ENCODE results near the gene FAU.
"Not testable (repeated sequence)": the region's sequence is repeated elsewhere in the genome, so short reads cannot be mapped to it uniquely, and the experiment has no call there.

FAU gene

GRCh38 chr11:65131417-65131776 lies 9.5 kb upstream of the FAU start:
- Mint-ChIP-seq H3K4me1 (peaks cover 49% of the 10 kb centered on the region), H3K4me3 (no peak overlapping the region), H3K27ac (peak overlapping the region; percentile 43), H3K36me3 (peaks cover 99% of the 10 kb centered on the region), H3K9me3 (no peaks in the 10 kb centered on the region)
- ATAC-seq = no peak
- DNase-seq (ENCODE audit: low spot score in 2 of 2) = no peak

- peaks cover 99% of the 10 kb centered on the region for H3K36me3 Mint-ChIP-seq
- no peaks in the 10 kb centered on the region for H3K9me3 Mint-ChIP-seq
- H3K27ac Mint-ChIP-seq = peak overlapping the region; percentile 43
- peaks cover 43% of the 10 kb centered on the region for H3K4me1 Mint-ChIP-seq
- no peak overlapping the region for H3K4me3 Mint-ChIP-seq
- ATAC-seq = no peak
- DNase-seq (ENCODE audit: low spot score in 2 of 2) = no peak
Measured at GRCh38 chr11:65130631-65131416, 8.9 kb upstream of the FAU start.

GRCh38 chr11:65129649-65130441 lies 7.9 kb upstream of the FAU start:
- ATAC-seq = no peak
- Mint-ChIP-seq H3K36me3 (peaks cover 99% of the 10 kb centered on the region), H3K27ac (peak overlapping the region; percentile 43), H3K4me1 (peaks cover 36% of the 10 kb centered on the region), H3K4me3 (no peak overlapping the region), H3K9me3 (no peaks in the 10 kb centered on the region)
- DNase-seq (ENCODE audit: low spot score in 2 of 2) = no peak

- H3K27ac Mint-ChIP-seq = peak overlapping the region; percentile 48
- peaks cover 97% of the 10 kb centered on the region for H3K36me3 Mint-ChIP-seq
- no peak overlapping the region for H3K4me3 Mint-ChIP-seq
Measured at GRCh38 chr11:65128182-65129145, 6.5 kb upstream of the FAU start.

GRCh38 chr11:65127473-65128181 lies 5.7 kb upstream of the FAU start:
- no peak for DNase-seq (ENCODE audit: low spot score in 2 of 2)
- H3K36me3 Mint-ChIP-seq = peaks cover 90% of the 10 kb centered on the region
- H3K4me3 Mint-ChIP-seq = no peak overlapping the region
- H3K9me3 Mint-ChIP-seq = no peaks in the 10 kb centered on the region
- ATAC-seq = no peak
- H3K27ac Mint-ChIP-seq = peak overlapping the region; percentile 48
- H3K4me1 Mint-ChIP-seq = peaks cover 23% of the 10 kb centered on the region

More at GRCh38 chr11:65128182-65129145, 6.5 kb upstream of the FAU start:
- peaks cover 31% of the 10 kb centered on the region for H3K4me1 Mint-ChIP-seq
- no peak for ATAC-seq
- DNase-seq (ENCODE audit: low spot score in 2 of 2) = no peak
- no peaks in the 10 kb centered on the region for H3K9me3 Mint-ChIP-seq

- Mint-ChIP-seq H3K4me1 (peaks cover 21% of the 10 kb centered on the region), H3K4me3 (no peak overlapping the region), H3K27ac (no peak overlapping the region), H3K36me3 (peaks cover 90% of the 10 kb centered on the region), H3K9me3 (no peaks in the 10 kb centered on the region)
- no peak for DNase-seq (ENCODE audit: low spot score in 2 of 2)
- no peak for ATAC-seq
Measured at GRCh38 chr11:65126624-65127274, 4.8 kb upstream of the FAU start.

GRCh38 chr11:65125197-65126056 lies 3.5 kb upstream of the FAU start:
- H3K36me3 Mint-ChIP-seq = peaks cover 90% of the 10 kb centered on the region
- peaks cover 28% of the 10 kb centered on the region for H3K4me1 Mint-ChIP-seq
- ATAC-seq (no peak), DNase-seq (ENCODE audit: low spot score in 2 of 2) (no peak)
- no peak overlapping the region for H3K4me3 Mint-ChIP-seq
- H3K9me3 Mint-ChIP-seq = no peaks in the 10 kb centered on the region
- H3K27ac Mint-ChIP-seq = peak overlapping the region; percentile 72

- no peaks in the 10 kb centered on the region for H3K9me3 Mint-ChIP-seq
- no peak for ATAC-seq
- no peak for DNase-seq (ENCODE audit: low spot score in 2 of 2)
- H3K4me3 Mint-ChIP-seq = peak overlapping the region; percentile 27
- peak overlapping the region; percentile 71 for H3K27ac Mint-ChIP-seq
- H3K36me3 Mint-ChIP-seq = peaks cover 90% of the 10 kb centered on the region
- H3K4me1 Mint-ChIP-seq = peaks cover 33% of the 10 kb centered on the region
Measured at GRCh38 chr11:65124480-65125196, 2.7 kb upstream of the FAU start.

- peak overlapping the region; percentile 99 for H3K4me3 Mint-ChIP-seq
- H3K36me3 Mint-ChIP-seq = peaks cover 90% of the 10 kb centered on the region
- peak overlapping the region; percentile 98 for H3K27ac Mint-ChIP-seq
- DNase-seq (ENCODE audit: low spot score in 2 of 2) = peak in 1 of 2 donors; percentile 68
- H3K9me3 Mint-ChIP-seq = no peaks in the 10 kb centered on the region
- H3K4me1 Mint-ChIP-seq = peaks cover 50% of the 10 kb centered on the region
- no peak for ATAC-seq
Measured at GRCh38 chr11:65121447-65121864, 478 bp downstream of the FAU start.

- Mint-ChIP-seq H3K4me3 (peak overlapping the region; percentile 99), H3K9me3 (no peaks in the 10 kb centered on the region), H3K4me1 (peaks cover 54% of the 10 kb centered on the region), H3K36me3 (peaks cover 90% of the 10 kb centered on the region), H3K27ac (peak overlapping the region; percentile 98)
- DNase-seq (ENCODE audit: low spot score in 2 of 2) (no peak), ATAC-seq (no peak)
Measured at GRCh38 chr11:65120831-65121230, 1.1 kb downstream of the FAU start.

- Mint-ChIP-seq H3K9me3 (no peaks in the 10 kb centered on the region), H3K27ac (peak overlapping the region; percentile 9), H3K4me3 (no peak overlapping the region), H3K36me3 (peaks cover 81% of the 10 kb centered on the region), H3K4me1 (peaks cover 61% of the 10 kb centered on the region)
- no peak for ATAC-seq
- no peak for DNase-seq (ENCODE audit: low spot score in 2 of 2)
Measured at GRCh38 chr11:65119670-65119995, 2.3 kb downstream of the FAU start.

- not testable (repeated sequence) for H3K4me3 Mint-ChIP-seq; DNase-seq (ENCODE audit: low spot score in 2 of 2); ATAC-seq; H3K9me3 Mint-ChIP-seq
- Mint-ChIP-seq H3K36me3 (peaks cover 81% of the 10 kb centered on the region), H3K27ac (peak overlapping the region; percentile 9), H3K4me1 (peaks cover 56% of the 10 kb centered on the region)
Measured at GRCh38 chr11:65118891-65119669, 2.9 kb downstream of the FAU start.
